CD4-positive, CD25-positive, alpha-beta regulatory T cell (primary cell): Measurements from ENCODE around the gene LMOD2. TPM values are rescaled to one million over a fixed set of nuclear protein-coding genes. Genes with fewer than 3 reads are reported as not detected.
A peak's percentile ranks its signal among the peaks of the same experiment; 100 is the strongest.

Source experiments
- ATAC-seq, 2 donors: fragments of 150-1000 bp; cut with Tn5 transposase; one replicate each; pipeline ENCODE4 v1.10.0; 2021; ENCODE audit warnings: low read depth in 2 of 2, moderate number of reproducible peaks in 2 of 2, moderate library complexity in 1 of 2
- DNase-seq, 3 donors: peaks; one replicate each; pipeline versions ENCODE4 v3.0.0 to v3.0.0-alpha.2; 2012 to 2022; ENCODE audit warnings: mixed read lengths in 1 of 3
- H3K27ac ChIP-seq: one replicate; pipeline ENCODE4 v1.7.0; 2013; ENCODE audit warnings: mild to moderate bottlenecking, low read length; ENCODE audit not compliant: insufficient read depth, poor library complexity, severe bottlenecking
- H3K27me3 ChIP-seq: one replicate; pipeline ENCODE4 v1.7.0; 2013; ENCODE audit warnings: low read length; ENCODE audit not compliant: control insufficient read depth, insufficient read depth
- H3K36me3 ChIP-seq: one replicate; pipeline ENCODE4 v1.7.0; 2013; ENCODE audit warnings: mild to moderate bottlenecking, low read length, moderate library complexity; ENCODE audit not compliant: control insufficient read depth, insufficient read depth
- H3K4me1 ChIP-seq: 2 replicates; pipeline ENCODE4 v1.7.0; 2013; ENCODE audit warnings: mild to moderate bottlenecking, low read length; ENCODE audit not compliant: insufficient read depth, control insufficient read depth, poor library complexity, severe bottlenecking
- H3K4me3 ChIP-seq: one replicate; pipeline ENCODE4 v1.7.0; 2013; ENCODE audit warnings: low read depth, mild to moderate bottlenecking, low read length, moderate library complexity
- H3K9me3 ChIP-seq, 2 experiments: 1 replicate in 1 of 2; 2 replicates in 1 of 2; pipeline ENCODE4 v1.7.0; 2013; ENCODE audit warnings: low read length in 2 of 2, mild to moderate bottlenecking in 1 of 2, moderate library complexity in 1 of 2; ENCODE audit not compliant: control insufficient read depth in 2 of 2
- H3K27ac Mint-ChIP-seq, 3 donors: one replicate each; pipeline ENCODE4 v1.8.0; 2020 to 2022; ENCODE audit warnings: mild to moderate bottlenecking in 3 of 3, mixed read lengths in 3 of 3, moderate library complexity in 2 of 3
- H3K27me3 Mint-ChIP-seq: one replicate; pipeline ENCODE4 v1.8.0; 2022; ENCODE audit warnings: mild to moderate bottlenecking, mixed read lengths
- H3K36me3 Mint-ChIP-seq: one replicate; pipeline ENCODE4 v1.8.0; 2020; ENCODE audit warnings: mixed read lengths
- H3K4me1 Mint-ChIP-seq, 4 donors: one replicate each; pipeline ENCODE4 v1.8.0; 2020 to 2022; ENCODE audit warnings: mixed read lengths in 4 of 4, mild to moderate bottlenecking in 1 of 4
- H3K4me3 Mint-ChIP-seq, 4 donors: one replicate each; pipeline ENCODE4 v1.8.0; 2020 to 2022; ENCODE audit warnings: mild to moderate bottlenecking in 4 of 4, mixed read lengths in 4 of 4, moderate library complexity in 3 of 4
- H3K9me3 Mint-ChIP-seq, 7 donors: one replicate each; pipeline ENCODE4 v1.8.0; 2020 to 2022; ENCODE audit warnings: mixed read lengths in 7 of 7, mild to moderate bottlenecking in 3 of 7, moderate library complexity in 2 of 7
- polyA plus RNA-seq, 4 donors: library from polyadenylated mRNA; unstranded; fragments of 300-500 nt; fragmentation: Illumina TruSeq; gene quantifications; one replicate each; pipeline ENCODE4 v1.2.3, GENCODE V29; 2021
- total RNA-seq: library from RNA; stranded (reverse); gene quantifications from one replicate; pipeline ENCODE4 v1.2.3, GENCODE V29; 2022

Gene LMOD2
- total and polyA plus RNA-seq, 5 donors from 2014 or later, result 0.15 to 0.58 (median 0.15) TPM; not detected in 2

GRCh38 chr7:123687727-123688126, 32.1 kb downstream of the LMOD2 start:
- Mint-ChIP-seq H3K36me3 (peaks cover 26% of the 10 kb centered on the region), H3K4me1 (peaks cover 0 to 7% (median under 1%) of the 10 kb centered on the region in 4 donors), H3K9me3 (no peaks in the 10 kb centered on the region), H3K27me3 (no peaks in the 10 kb centered on the region), H3K4me3 (no peak overlapping the region), H3K27ac (peak overlapping the region in 1 of 3 donors; percentile 16)
- Histone ChIP-seq H3K27ac (no peak overlapping the region), H3K4me3 (no peak overlapping the region), H3K27me3 (no peaks in the 10 kb centered on the region), H3K36me3 (peaks cover 29% of the 10 kb centered on the region), H3K4me1 (no peaks in the 10 kb centered on the region), H3K9me3 (no peaks in the 10 kb centered on the region)
- ATAC-seq, result no peak
- no peak for DNase-seq

GRCh38 chr7:123689250-123689649, 33.6 kb downstream of the LMOD2 start:
- Mint-ChIP-seq H3K4me1 (peaks cover 0 to 7% (median under 1%) of the 10 kb centered on the region in 4 donors), H3K4me3 (no peak overlapping the region), H3K9me3 (no peaks in the 10 kb centered on the region), H3K36me3 (peaks cover 23% of the 10 kb centered on the region), H3K27me3 (no peaks in the 10 kb centered on the region), H3K27ac (no peak overlapping the region)
- H3K4me1 ChIP-seq, result no peaks in the 10 kb centered on the region
- no peak for DNase-seq
- H3K9me3 ChIP-seq, result no peaks in the 10 kb centered on the region
- ATAC-seq, result no peak
- no peak overlapping the region for H3K27ac ChIP-seq
- H3K4me3 ChIP-seq, result no peak overlapping the region
- H3K36me3 ChIP-seq, result peaks cover 41% of the 10 kb centered on the region
- no peaks in the 10 kb centered on the region for H3K27me3 ChIP-seq

DNA sequence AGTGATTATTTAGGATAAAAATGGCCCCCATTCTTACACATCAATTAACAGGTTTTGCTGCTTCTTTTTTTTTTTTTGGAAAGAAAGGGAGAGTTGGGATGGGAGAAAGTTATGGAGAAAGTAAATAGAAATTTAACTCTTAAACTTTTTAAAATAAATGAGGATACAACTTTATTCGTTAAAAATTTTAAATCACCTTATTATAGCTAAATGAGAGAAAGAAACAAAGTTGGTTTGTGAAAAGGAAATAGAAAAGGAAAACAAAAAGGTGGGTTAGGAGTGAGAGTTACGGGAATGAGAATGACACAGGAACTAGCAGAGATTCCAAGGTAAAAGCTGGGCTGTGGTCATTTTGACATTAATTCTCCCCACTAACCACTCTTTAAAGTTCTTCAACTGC, 34.9 kb downstream of the LMOD2 start:
- Histone ChIP-seq H3K27ac (no peak overlapping the region), H3K4me3 (no peak overlapping the region), H3K4me1 (no peaks in the 10 kb centered on the region), H3K9me3 (no peaks in the 10 kb centered on the region), H3K36me3 (peaks cover 45% of the 10 kb centered on the region), H3K27me3 (no peaks in the 10 kb centered on the region)
- ATAC-seq, result no peak
- Mint-ChIP-seq H3K4me1 (peaks cover 0 to 7% (median under 1%) of the 10 kb centered on the region in 4 donors), H3K4me3 (no peak overlapping the region), H3K36me3 (peaks cover 26% of the 10 kb centered on the region), H3K27ac (peak overlapping the region in 1 of 3 donors; percentile 12), H3K9me3 (no peaks in the 10 kb centered on the region), H3K27me3 (no peaks in the 10 kb centered on the region)
- no peak for DNase-seq

DNA sequence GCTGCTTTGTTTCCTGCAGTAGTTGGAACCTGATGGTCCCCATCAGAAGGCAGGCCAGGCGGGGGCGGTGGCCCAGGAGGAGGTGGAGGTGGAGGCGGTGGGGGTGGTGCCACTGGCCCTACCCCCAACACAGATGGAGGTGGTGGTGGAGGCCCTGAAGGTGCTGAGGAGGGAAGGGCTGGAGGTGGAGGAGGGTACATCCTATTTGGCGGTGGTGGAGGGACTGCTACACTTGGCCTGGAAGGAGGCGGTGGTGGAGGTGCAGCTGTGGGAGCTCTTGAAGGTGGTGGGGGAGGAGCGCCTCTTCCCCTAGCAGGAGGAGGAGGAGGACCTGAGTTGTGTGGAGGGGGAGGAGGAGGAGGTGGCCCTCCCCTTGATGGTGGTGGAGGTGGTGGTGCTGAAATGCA, 36.8 kb downstream of the LMOD2 start:
- Histone ChIP-seq H3K36me3 (peaks cover 50% of the 10 kb centered on the region), H3K9me3 (no peaks in the 10 kb centered on the region), H3K27me3 (no peaks in the 10 kb centered on the region), H3K4me3 (no peak overlapping the region), H3K4me1 (no peaks in the 10 kb centered on the region), H3K27ac (no peak overlapping the region)
- Mint-ChIP-seq H3K27me3 (no peaks in the 10 kb centered on the region), H3K9me3 (no peaks in the 10 kb centered on the region), H3K4me3 (no peak overlapping the region), H3K4me1 (peaks cover 0 to under 1% (median 0%) of the 10 kb centered on the region in 4 donors), H3K36me3 (peaks cover 27% of the 10 kb centered on the region), H3K27ac (no peak overlapping the region)
- ATAC-seq (no peak), DNase-seq (no peak)

- Mint-ChIP-seq H3K36me3 (peaks cover 21% of the 10 kb centered on the region), H3K4me3 (no peak overlapping the region), H3K27ac (peak overlapping the region in 1 of 3 donors; percentile 40), H3K4me1 (no peaks in the 10 kb centered on the region), H3K27me3 (no peaks in the 10 kb centered on the region), H3K9me3 (no peaks in the 10 kb centered on the region)
- Histone ChIP-seq H3K9me3 (no peaks in the 10 kb centered on the region), H3K27me3 (no peaks in the 10 kb centered on the region), H3K36me3 (peaks cover 41% of the 10 kb centered on the region), H3K27ac (no peak overlapping the region), H3K4me3 (no peak overlapping the region), H3K4me1 (no peaks in the 10 kb centered on the region)
- DNase-seq (no peak), ATAC-seq (no peak)
Observed at GRCh38 chr7:123695944-123696677, 40.4 kb downstream of the LMOD2 start.

- peaks cover 27% of the 10 kb centered on the region for H3K36me3 Mint-ChIP-seq
Observed at GRCh38 chr7:123705211-123705901, 49.7 kb downstream of the LMOD2 start.

GRCh38 chr7:123709525-123709924, 53.9 kb downstream of the LMOD2 start:
- H3K9me3 Mint-ChIP-seq, result no peaks in the 10 kb centered on the region
- H3K4me3 Mint-ChIP-seq, result no peak overlapping the region
- Histone ChIP-seq H3K4me3 (no peak overlapping the region), H3K27me3 (no peaks in the 10 kb centered on the region), H3K9me3 (no peaks in the 10 kb centered on the region), H3K27ac (no peak overlapping the region), H3K36me3 (peaks cover 32% of the 10 kb centered on the region), H3K4me1 (peaks cover 24% of the 10 kb centered on the region)
- no peak overlapping the region for H3K27ac Mint-ChIP-seq
- H3K27me3 Mint-ChIP-seq, result no peaks in the 10 kb centered on the region
- H3K36me3 Mint-ChIP-seq, result peaks cover 24% of the 10 kb centered on the region
- ATAC-seq, result no peak
- H3K4me1 Mint-ChIP-seq, result peaks cover 29 to 44% (median 36%) of the 10 kb centered on the region in 4 donors
- DNase-seq, result no peak

More at GRCh38 chr7:123705211-123705901, 49.7 kb downstream of the LMOD2 start:
- H3K4me3 Mint-ChIP-seq, result no peak overlapping the region
- no peaks in the 10 kb centered on the region for H3K9me3 Mint-ChIP-seq
- no peak for DNase-seq
- Histone ChIP-seq H3K9me3 (no peaks in the 10 kb centered on the region), H3K27ac (no peak overlapping the region), H3K27me3 (no peaks in the 10 kb centered on the region), H3K4me3 (no peak overlapping the region), H3K36me3 (peaks cover 49% of the 10 kb centered on the region), H3K4me1 (peaks cover 2% of the 10 kb centered on the region)
- H3K27ac Mint-ChIP-seq, result peak overlapping the region in 1 of 3 donors; percentile 20
- no peak for ATAC-seq
- H3K27me3 Mint-ChIP-seq, result no peaks in the 10 kb centered on the region
- H3K4me1 Mint-ChIP-seq, result peaks cover under 1 to 8% (median 6%) of the 10 kb centered on the region in 4 donors
